Peyer's patch (tissue), 4 donors: ENCODE results near the gene SLX4IP.

Source experiments
- CTCF ChIP-seq, 6 experiments: fragments of 450-650 bp in 4 of 6; fragments of 200-600 bp in 2 of 6; sonication (generic) in 1 of 6; IDR thresholded peaks; one replicate each; pipeline ENCODE4 v1.5.1; 2017 to 2019; ENCODE audit warnings: antibody characterized with exemption in 6 of 6, mild to moderate bottlenecking in 3 of 6, moderate library complexity in 1 of 6
- POLR2A ChIP-seq, 2 donors: fragments of 450-650 bp; IDR thresholded peaks; one replicate each; pipeline ENCODE4 v1.5.1; 2017; ENCODE audit warnings: antibody characterized with exemption in 2 of 2, mild to moderate bottlenecking in 2 of 2, moderate library complexity in 2 of 2

- TF ChIP-seq CTCF (IDR thresholded peaks at IDR 0.05) (no peak), POLR2A (IDR thresholded peaks at IDR 0.05) (no peak)
Observed at GRCh38 chr20:10532361-10532760, 97.3 kb downstream of the SLX4IP start.
